ENCODE data around the gene SRCAP.

SRCAP gene

GRCh38 chr16:30658731-30659506 lies 40.1 kb upstream of the SRCAP start:
- TF ChIP-seq GATA3 (IDR thresholded peaks at IDR 0.05; ENCODE audit: low read depth, low read length) (no peak), GATA2 (IDR thresholded peaks at IDR 0.05; ENCODE audit: low read depth, low read length) (no peak)

- TF ChIP-seq GATA3 (IDR thresholded peaks at IDR 0.05; ENCODE audit: low read depth, low read length) (no peak), GATA2 (IDR thresholded peaks at IDR 0.05; ENCODE audit: low read depth, low read length) (no peak)
Observed at GRCh38 chr16:30659507-30660423, 39.2 kb upstream of the SRCAP start.

- TF ChIP-seq GATA2 (IDR thresholded peaks at IDR 0.05; ENCODE audit: low read depth, low read length) (no peak), GATA3 (IDR thresholded peaks at IDR 0.05; ENCODE audit: low read depth, low read length) (no peak)
Observed at GRCh38 chr16:30660424-30661261, 38.3 kb upstream of the SRCAP start.

GRCh38 chr16:30662449-30662848 lies 36.5 kb upstream of the SRCAP start:
- no peak for TF ChIP-seq GATA2 (IDR thresholded peaks at IDR 0.05; ENCODE audit: low read depth, low read length)

- TF ChIP-seq GATA2 (IDR thresholded peaks at IDR 0.05; ENCODE audit: low read depth, low read length) (no peak), GATA3 (IDR thresholded peaks at IDR 0.05; ENCODE audit: low read depth, low read length) (no peak)
Observed at GRCh38 chr16:30663038-30663437, 35.9 kb upstream of the SRCAP start.

- TF ChIP-seq GATA3 (IDR thresholded peaks at IDR 0.05; ENCODE audit: low read depth, low read length) = no peak
- no peak for TF ChIP-seq GATA2 (IDR thresholded peaks at IDR 0.05; ENCODE audit: low read depth, low read length)
Observed at GRCh38 chr16:30663820-30664219, 35.2 kb upstream of the SRCAP start.

GRCh38 chr16:30664616-30665109 lies 34.3 kb upstream of the SRCAP start:
- TF ChIP-seq GATA2 (IDR thresholded peaks at IDR 0.05; ENCODE audit: low read depth, low read length) (no peak), GATA3 (IDR thresholded peaks at IDR 0.05; ENCODE audit: low read depth, low read length) (no peak)

GRCh38 chr16:30665155-30665829 lies 33.7 kb upstream of the SRCAP start:
- TF ChIP-seq GATA3 (IDR thresholded peaks at IDR 0.05; ENCODE audit: low read depth, low read length) (no peak), GATA2 (IDR thresholded peaks at IDR 0.05; ENCODE audit: low read depth, low read length) (no peak)

- TF ChIP-seq GATA2 (IDR thresholded peaks at IDR 0.05; ENCODE audit: low read depth, low read length) = no peak
- TF ChIP-seq GATA3 (IDR thresholded peaks at IDR 0.05; ENCODE audit: low read depth, low read length) = no peak
Observed at GRCh38 chr16:30665830-30666190, 33.2 kb upstream of the SRCAP start.

GRCh38 chr16:30666681-30667080 lies 32.3 kb upstream of the SRCAP start:
- no peak for TF ChIP-seq GATA2 (IDR thresholded peaks at IDR 0.05; ENCODE audit: low read depth, low read length)
- no peak for TF ChIP-seq GATA3 (IDR thresholded peaks at IDR 0.05; ENCODE audit: low read depth, low read length)

- TF ChIP-seq GATA3 (IDR thresholded peaks at IDR 0.05; ENCODE audit: low read depth, low read length) = no peak
- TF ChIP-seq GATA2 (IDR thresholded peaks at IDR 0.05; ENCODE audit: low read depth, low read length) = no peak
Observed at GRCh38 chr16:30667361-30667905, 31.5 kb upstream of the SRCAP start.

- TF ChIP-seq GATA3 (IDR thresholded peaks at IDR 0.05; ENCODE audit: low read depth, low read length) (no peak), GATA2 (IDR thresholded peaks at IDR 0.05; ENCODE audit: low read depth, low read length) (no peak)
Observed at GRCh38 chr16:30668393-30668792, 30.6 kb upstream of the SRCAP start.

Measured in SH-SY5Y (cell line).